GM21515 (cell line): ENCODE measurements around the gene PLXNA1.
A peak's percentile ranks its signal among the peaks of the same experiment; 100 is the strongest.

Experiments
- ATAC-seq: cut with Tn5 transposase; IDR thresholded peaks from one replicate; pipeline ENCODE4 v1.9.1; 2021; ENCODE audit not compliant: unreplicated experiment

The PLXNA1 gene

GRCh38 chr3:126965526-126966080, 17.3 kb upstream of the PLXNA1 start:
- no peak for ATAC-seq

GRCh38 chr3:126967386-126967785, 15.5 kb upstream of the PLXNA1 start:
- ATAC-seq, result no peak

- no peak for ATAC-seq
Measured at GRCh38 chr3:126968391-126969390, 14.2 kb upstream of the PLXNA1 start.

GRCh38 chr3:126969586-126969985, 13.3 kb upstream of the PLXNA1 start:
- no peak for ATAC-seq

- no peak for ATAC-seq
Measured at GRCh38 chr3:126970101-126970500, 12.8 kb upstream of the PLXNA1 start.

GRCh38 chr3:126970921-126971320, 12.0 kb upstream of the PLXNA1 start:
- no peak for ATAC-seq

- no peak for ATAC-seq
Measured at GRCh38 chr3:126971891-126972351, 11.0 kb upstream of the PLXNA1 start.

GRCh38 chr3:126972866-126973265, 10.0 kb upstream of the PLXNA1 start:
- ATAC-seq, result no peak

- no peak for ATAC-seq
Measured at GRCh38 chr3:126973814-126974213, 9.1 kb upstream of the PLXNA1 start.

GRCh38 chr3:126974756-126975155, 8.2 kb upstream of the PLXNA1 start:
- no peak for ATAC-seq

GRCh38 chr3:126976906-126977305, 6.0 kb upstream of the PLXNA1 start:
- ATAC-seq, result no peak

GRCh38 chr3:126977821-126978220, 5.1 kb upstream of the PLXNA1 start:
- no peak for ATAC-seq

GRCh38 chr3:126978291-126978690, 4.6 kb upstream of the PLXNA1 start:
- ATAC-seq, result no peak

GRCh38 chr3:126979046-126979628, 3.8 kb upstream of the PLXNA1 start:
- ATAC-seq, result no peak

- no peak for ATAC-seq
Measured at GRCh38 chr3:126980266-126980811, 2.6 kb upstream of the PLXNA1 start.

GRCh38 chr3:126982126-126982470, 817 bp upstream of the PLXNA1 start:
- ATAC-seq, result peak; percentile 31

- ATAC-seq, result no peak
Measured at GRCh38 chr3:126983276-126983652, 349 bp downstream of the PLXNA1 start.

GRCh38 chr3:126983653-126984390, 907 bp downstream of the PLXNA1 start:
- ATAC-seq, result no peak

GRCh38 chr3:126984391-126985131, 1.6 kb downstream of the PLXNA1 start:
- ATAC-seq, result no peak
